ENCODE results near the gene OR5H14.

The OR5H14 gene

DNA sequence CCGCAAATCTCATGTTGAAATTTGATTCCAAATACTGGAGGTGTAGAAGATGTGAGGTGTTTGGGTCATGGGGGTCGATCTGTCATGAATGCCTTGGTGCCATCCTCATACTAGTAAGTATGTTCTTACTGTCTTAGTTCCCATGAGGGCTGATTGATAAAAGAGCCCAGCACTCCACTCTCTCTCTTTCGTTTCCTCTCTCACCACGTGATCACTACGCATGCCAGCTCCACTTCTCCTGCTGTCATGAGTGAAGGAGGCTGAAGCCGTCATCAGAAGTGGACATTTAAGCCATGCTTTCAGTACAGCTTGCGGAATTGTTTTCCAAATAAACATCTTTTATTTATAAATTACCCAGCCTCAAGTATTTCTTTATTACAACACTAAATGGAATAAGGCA lies 25.3 kb downstream of the OR5H14 start:
- H2BK120ac ChIP-seq (ENCODE audit: low read depth, low read length) = no peak overlapping the region
- no peaks in the 10 kb centered on the region for H3K9me3 ChIP-seq (replicated peaks in 1 of 2; ENCODE audit: control insufficient read depth in 2 of 2, insufficient read depth in 1 of 2, low read depth in 1 of 2, low read length in 2 of 2)
- no peak overlapping the region for H3K9ac ChIP-seq (ENCODE audit: low read depth, low read length, poor library complexity)
- no peak overlapping the region for H3K4ac ChIP-seq (ENCODE audit: low read length)
- no peaks in the 10 kb centered on the region for H3K4me1 ChIP-seq (ENCODE audit: control insufficient read depth in 2 of 2, insufficient read depth in 1 of 2, low read depth in 1 of 2, low read length in 2 of 2)
- no peak overlapping the region for H3K27ac ChIP-seq (replicated peaks; ENCODE audit: low read length)
- no peak overlapping the region for H3K14ac ChIP-seq (ENCODE audit: low read length)
- no peak overlapping the region for H4K91ac ChIP-seq (ENCODE audit: low read depth, low read length, poor library complexity)
- H3K36me3 ChIP-seq (replicated peaks in 1 of 2; ENCODE audit: control insufficient read depth in 2 of 2, insufficient read depth in 2 of 2, low read length in 2 of 2) = no peaks in the 10 kb centered on the region
- no peak overlapping the region for H2BK12ac ChIP-seq (ENCODE audit: low read length)
- WGBS, 2 donors (ENCODE audit: extremely low coverage in 2 of 2, insufficient read length in 2 of 2, insufficient replicate concordance in 1 of 2) = no CpG with 5 or more reads among the region's 7 CpGs
- no peak overlapping the region for H3K4me2 ChIP-seq (ENCODE audit: insufficient read depth, low read length, poor library complexity, severe bottlenecking)
- H2BK15ac ChIP-seq (ENCODE audit: low read length) = no peak overlapping the region
- H2AK5ac ChIP-seq (ENCODE audit: low read depth, low read length) = no peak overlapping the region
- no peak overlapping the region for H2BK5ac ChIP-seq (ENCODE audit: low read length)
- no peak overlapping the region for H3K4me3 ChIP-seq (ENCODE audit: low read length in 2 of 2)
- H3K23ac ChIP-seq (ENCODE audit: low read depth, low read length, poor library complexity) = no peak overlapping the region
- DNase-seq (ENCODE audit: low spot score) = no peak
- no peaks in the 10 kb centered on the region for H3K27me3 ChIP-seq (ENCODE audit: control insufficient read depth in 3 of 3, insufficient read depth in 3 of 3, low read depth in 1 of 3, low read length in 3 of 3)
- no peak overlapping the region for H3K18ac ChIP-seq (ENCODE audit: low read length)
- no peaks in the 10 kb centered on the region for H3K79me1 ChIP-seq (ENCODE audit: low read depth, low read length)
- H2AFZ ChIP-seq (ENCODE audit: low read length) = no peak overlapping the region
- H4K8ac ChIP-seq (ENCODE audit: low read depth, low read length) = no peak overlapping the region

DNA sequence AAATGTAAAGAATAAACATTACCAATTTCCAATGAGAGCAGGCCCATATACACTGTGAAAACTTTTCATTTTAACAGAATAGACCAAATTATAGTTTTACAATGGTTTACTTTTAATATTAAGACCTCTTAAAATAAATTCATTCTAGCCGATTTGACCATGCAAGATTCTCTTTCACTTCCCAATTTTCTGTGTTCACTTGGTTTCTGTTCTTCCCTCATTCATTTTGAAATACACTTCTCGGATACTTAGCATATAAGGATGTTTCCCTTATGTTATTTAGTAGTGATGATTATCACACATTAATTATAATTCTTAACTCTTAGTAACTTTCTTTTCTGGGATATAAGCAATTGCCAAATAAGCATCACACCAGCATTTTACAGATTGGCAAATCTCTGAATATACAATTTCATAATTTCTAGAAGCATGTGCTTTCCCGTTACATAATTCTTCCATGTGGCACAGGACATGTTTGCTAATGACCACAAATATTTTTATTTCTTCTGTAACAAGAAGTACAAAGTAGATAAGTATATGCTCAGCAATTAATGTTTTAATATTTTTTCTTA lies 33.1 kb downstream of the OR5H14 start:
- no peak overlapping the region for H3K9ac ChIP-seq (ENCODE audit: low read depth, low read length, poor library complexity)
- WGBS, 2 donors (ENCODE audit: extremely low coverage in 2 of 2, insufficient read length in 2 of 2, insufficient replicate concordance in 1 of 2) = no CpG with 5 or more reads among the region's 3 CpGs

DNA sequence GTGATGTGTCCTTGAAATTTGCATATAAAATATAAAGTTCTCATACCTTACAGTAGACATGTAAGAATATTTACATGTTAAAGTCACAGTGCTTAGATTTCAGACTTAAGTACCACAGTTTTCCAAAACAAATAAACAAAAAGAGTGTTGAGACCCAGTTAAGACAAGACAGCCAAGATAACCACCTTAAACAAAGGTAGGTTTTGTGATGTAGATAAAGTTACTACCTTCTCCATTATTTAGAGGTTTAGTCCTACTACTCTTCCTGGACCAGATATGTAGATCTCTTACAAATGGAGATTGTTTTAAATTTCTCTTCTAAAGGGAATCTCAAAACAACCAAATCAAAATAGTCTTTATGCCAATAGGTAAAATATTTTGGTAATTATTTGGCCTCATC lies 34.9 kb downstream of the OR5H14 start:
- Histone ChIP-seq H3K79me1 (ENCODE audit: low read depth, low read length) (no peaks in the 10 kb centered on the region), H3K9me3 (replicated peaks in 1 of 2; ENCODE audit: control insufficient read depth in 2 of 2, insufficient read depth in 1 of 2, low read depth in 1 of 2, low read length in 2 of 2) (no peaks in the 10 kb centered on the region), H2BK5ac (ENCODE audit: low read length) (no peak overlapping the region), H2AK5ac (ENCODE audit: low read depth, low read length) (no peak overlapping the region), H3K4me1 (ENCODE audit: control insufficient read depth in 2 of 2, insufficient read depth in 1 of 2, low read depth in 1 of 2, low read length in 2 of 2) (no peaks in the 10 kb centered on the region), H3K36me3 (replicated peaks in 1 of 2; ENCODE audit: control insufficient read depth in 2 of 2, insufficient read depth in 2 of 2, low read length in 2 of 2) (no peaks in the 10 kb centered on the region), H2BK120ac (ENCODE audit: low read depth, low read length) (no peak overlapping the region), H3K27me3 (ENCODE audit: control insufficient read depth in 3 of 3, insufficient read depth in 3 of 3, low read depth in 1 of 3, low read length in 3 of 3) (no peaks in the 10 kb centered on the region), H3K27ac (replicated peaks; ENCODE audit: low read length) (no peak overlapping the region), H4K91ac (ENCODE audit: low read depth, low read length, poor library complexity) (no peak overlapping the region), H3K4ac (ENCODE audit: low read length) (no peak overlapping the region), H2BK12ac (ENCODE audit: low read length) (no peak overlapping the region), H3K4me3 (ENCODE audit: low read length in 2 of 2) (no peak overlapping the region), H3K9ac (ENCODE audit: low read depth, low read length, poor library complexity) (no peak overlapping the region), H2BK15ac (ENCODE audit: low read length) (no peak overlapping the region), H3K14ac (ENCODE audit: low read length) (no peak overlapping the region), H2AFZ (ENCODE audit: low read length) (no peak overlapping the region), H4K8ac (ENCODE audit: low read depth, low read length) (no peak overlapping the region), H3K18ac (ENCODE audit: low read length) (no peak overlapping the region), H3K4me2 (ENCODE audit: insufficient read depth, low read length, poor library complexity, severe bottlenecking) (no peak overlapping the region), H3K23ac (ENCODE audit: low read depth, low read length, poor library complexity) (no peak overlapping the region)
- DNase-seq (ENCODE audit: low spot score) = no peak

More for the DNA sequence above, 33.1 kb downstream of the OR5H14 start:
- H2BK5ac ChIP-seq (ENCODE audit: low read length) = no peak overlapping the region
- H4K91ac ChIP-seq (ENCODE audit: low read depth, low read length, poor library complexity) = no peak overlapping the region
- no peak overlapping the region for H3K23ac ChIP-seq (ENCODE audit: low read depth, low read length, poor library complexity)
- no peak overlapping the region for H2BK120ac ChIP-seq (ENCODE audit: low read depth, low read length)
- H3K27me3 ChIP-seq (ENCODE audit: control insufficient read depth in 3 of 3, insufficient read depth in 3 of 3, low read depth in 1 of 3, low read length in 3 of 3) = no peaks in the 10 kb centered on the region
- no peak overlapping the region for H3K14ac ChIP-seq (ENCODE audit: low read length)
- H2BK15ac ChIP-seq (ENCODE audit: low read length) = no peak overlapping the region
- no peak overlapping the region for H2AK5ac ChIP-seq (ENCODE audit: low read depth, low read length)
- H2AFZ ChIP-seq (ENCODE audit: low read length) = no peak overlapping the region
- no peaks in the 10 kb centered on the region for H3K79me1 ChIP-seq (ENCODE audit: low read depth, low read length)
- no peak overlapping the region for H3K4ac ChIP-seq (ENCODE audit: low read length)
- no peak for DNase-seq (ENCODE audit: low spot score)
- H3K18ac ChIP-seq (ENCODE audit: low read length) = no peak overlapping the region
- no peak overlapping the region for H3K4me3 ChIP-seq (ENCODE audit: low read length in 2 of 2)
- H3K27ac ChIP-seq (replicated peaks; ENCODE audit: low read length) = no peak overlapping the region
- H3K4me2 ChIP-seq (ENCODE audit: insufficient read depth, low read length, poor library complexity, severe bottlenecking) = no peak overlapping the region
- no peaks in the 10 kb centered on the region for H3K36me3 ChIP-seq (replicated peaks in 1 of 2; ENCODE audit: control insufficient read depth in 2 of 2, insufficient read depth in 2 of 2, low read length in 2 of 2)
- H3K4me1 ChIP-seq (ENCODE audit: control insufficient read depth in 2 of 2, insufficient read depth in 1 of 2, low read depth in 1 of 2, low read length in 2 of 2) = no peaks in the 10 kb centered on the region
- no peaks in the 10 kb centered on the region for H3K9me3 ChIP-seq (replicated peaks in 1 of 2; ENCODE audit: control insufficient read depth in 2 of 2, insufficient read depth in 1 of 2, low read depth in 1 of 2, low read length in 2 of 2)
- no peak overlapping the region for H4K8ac ChIP-seq (ENCODE audit: low read depth, low read length)
- no peak overlapping the region for H2BK12ac ChIP-seq (ENCODE audit: low read length)

DNA sequence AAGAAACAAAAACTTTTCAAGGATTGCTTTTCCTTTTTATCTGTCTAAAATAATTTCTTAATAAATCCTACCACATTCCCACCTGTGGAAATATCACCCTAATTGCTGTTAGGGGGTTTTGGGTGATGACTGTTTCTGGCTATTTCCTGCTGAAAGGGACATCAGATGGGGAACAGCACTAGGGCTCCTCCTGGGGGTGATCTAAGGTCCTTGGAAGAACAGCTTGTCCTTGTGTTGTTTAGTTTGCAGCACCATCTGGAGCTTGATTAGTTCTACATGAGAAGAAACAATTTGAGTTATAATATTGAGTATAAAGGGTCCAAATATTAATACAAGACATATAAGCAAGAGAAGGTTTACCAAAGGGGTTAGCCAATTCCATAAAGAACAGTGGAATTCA lies 37.9 kb downstream of the OR5H14 start:
- Histone ChIP-seq H3K27ac (replicated peaks; ENCODE audit: low read length) (no peak overlapping the region), H2AFZ (ENCODE audit: low read length) (no peak overlapping the region), H2BK120ac (ENCODE audit: low read depth, low read length) (no peak overlapping the region), H3K4me1 (ENCODE audit: control insufficient read depth in 2 of 2, insufficient read depth in 1 of 2, low read depth in 1 of 2, low read length in 2 of 2) (no peaks in the 10 kb centered on the region), H2BK15ac (ENCODE audit: low read length) (no peak overlapping the region), H4K8ac (ENCODE audit: low read depth, low read length) (no peak overlapping the region), H3K14ac (ENCODE audit: low read length) (no peak overlapping the region), H2BK5ac (ENCODE audit: low read length) (no peak overlapping the region), H3K9me3 (replicated peaks in 1 of 2; ENCODE audit: control insufficient read depth in 2 of 2, insufficient read depth in 1 of 2, low read depth in 1 of 2, low read length in 2 of 2) (no peaks in the 10 kb centered on the region), H3K9ac (ENCODE audit: low read depth, low read length, poor library complexity) (no peak overlapping the region), H3K4me2 (ENCODE audit: insufficient read depth, low read length, poor library complexity, severe bottlenecking) (no peak overlapping the region), H3K4me3 (ENCODE audit: low read length in 2 of 2) (no peak overlapping the region), H3K23ac (ENCODE audit: low read depth, low read length, poor library complexity) (no peak overlapping the region), H3K4ac (ENCODE audit: low read length) (no peak overlapping the region), H3K18ac (ENCODE audit: low read length) (no peak overlapping the region), H3K79me1 (ENCODE audit: low read depth, low read length) (no peaks in the 10 kb centered on the region), H4K91ac (ENCODE audit: low read depth, low read length, poor library complexity) (no peak overlapping the region), H2AK5ac (ENCODE audit: low read depth, low read length) (no peak overlapping the region), H2BK12ac (ENCODE audit: low read length) (no peak overlapping the region), H3K27me3 (ENCODE audit: control insufficient read depth in 3 of 3, insufficient read depth in 3 of 3, low read depth in 1 of 3, low read length in 3 of 3) (no peaks in the 10 kb centered on the region), H3K36me3 (replicated peaks in 1 of 2; ENCODE audit: control insufficient read depth in 2 of 2, insufficient read depth in 2 of 2, low read length in 2 of 2) (no peaks in the 10 kb centered on the region)
- peak; percentile 6 for DNase-seq (ENCODE audit: low spot score)

Data from neuronal stem cell (in vitro differentiated cells).